HFFc6 (cell line): ENCODE results near the gene ATP7A. TPM values are rescaled to one million over a fixed set of nuclear protein-coding genes. Genes with fewer than 3 reads are reported as not detected.
A peak's percentile ranks its signal among the peaks of the same experiment; 100 is the strongest.

ENCODE experiments used
- DNase-seq: peaks from one replicate; pipeline ENCODE4 v3.0.0-alpha.2; 2018
- H3K27ac Mint-ChIP-seq: 2 replicates; pipeline ENCODE4 v1.8.0; 2020; ENCODE audit warnings: mild to moderate bottlenecking, mixed read lengths
- H3K27me3 Mint-ChIP-seq: 2 replicates; pipeline ENCODE4 v1.8.0; 2021; ENCODE audit warnings: mild to moderate bottlenecking, moderate library complexity, mixed read lengths; ENCODE audit not compliant: insufficient read depth
- H3K36me3 Mint-ChIP-seq: 2 replicates; pipeline ENCODE4 v1.8.0; 2021; ENCODE audit warnings: low read depth, mixed read lengths
- H3K4me1 Mint-ChIP-seq: 2 replicates; pipeline ENCODE4 v1.8.0; 2020; ENCODE audit warnings: low read depth, mixed read lengths
- H3K4me3 Mint-ChIP-seq: 2 replicates; pipeline ENCODE4 v1.8.0; 2020; ENCODE audit warnings: mild to moderate bottlenecking, moderate library complexity, mixed read lengths
- H3K9me3 Mint-ChIP-seq: 2 replicates; pipeline ENCODE4 v1.8.0; 2020; ENCODE audit warnings: mild to moderate bottlenecking, mixed read lengths
- total RNA-seq, 6 experiments: library from RNA; stranded (reverse); fragmentation: NEBNext Ultra II Directional; extraction: Animal tissue kit (Norgen Biotek cat#: 25700); gene quantifications; 2 replicates in 1 of 6; 3 replicates in 5 of 6; pipeline ENCODE4 v1.2.3, GENCODE V29; 2021
- TF ChIP-seq, protein P1 (sequence below): fragments of 200-600 bp; sonication (generic); IDR thresholded peaks from 2 replicates; pipeline ENCODE4 v1.5.0; 2021; ENCODE audit warnings: antibody characterized with exemption, mild to moderate bottlenecking

ATP7A gene
- total RNA-seq, 6 experiments from 2014 or later = 7.8 to 10.1 (median 8.9) TPM

- Mint-ChIP-seq H3K9me3 (no peaks in the 10 kb centered on the region), H3K27ac (no peak overlapping the region), H3K4me1 (no peaks in the 10 kb centered on the region), H3K27me3 (no peaks in the 10 kb centered on the region), H3K4me3 (no peak overlapping the region), H3K36me3 (no peaks in the 10 kb centered on the region)
- TF ChIP-seq, protein P1, sequence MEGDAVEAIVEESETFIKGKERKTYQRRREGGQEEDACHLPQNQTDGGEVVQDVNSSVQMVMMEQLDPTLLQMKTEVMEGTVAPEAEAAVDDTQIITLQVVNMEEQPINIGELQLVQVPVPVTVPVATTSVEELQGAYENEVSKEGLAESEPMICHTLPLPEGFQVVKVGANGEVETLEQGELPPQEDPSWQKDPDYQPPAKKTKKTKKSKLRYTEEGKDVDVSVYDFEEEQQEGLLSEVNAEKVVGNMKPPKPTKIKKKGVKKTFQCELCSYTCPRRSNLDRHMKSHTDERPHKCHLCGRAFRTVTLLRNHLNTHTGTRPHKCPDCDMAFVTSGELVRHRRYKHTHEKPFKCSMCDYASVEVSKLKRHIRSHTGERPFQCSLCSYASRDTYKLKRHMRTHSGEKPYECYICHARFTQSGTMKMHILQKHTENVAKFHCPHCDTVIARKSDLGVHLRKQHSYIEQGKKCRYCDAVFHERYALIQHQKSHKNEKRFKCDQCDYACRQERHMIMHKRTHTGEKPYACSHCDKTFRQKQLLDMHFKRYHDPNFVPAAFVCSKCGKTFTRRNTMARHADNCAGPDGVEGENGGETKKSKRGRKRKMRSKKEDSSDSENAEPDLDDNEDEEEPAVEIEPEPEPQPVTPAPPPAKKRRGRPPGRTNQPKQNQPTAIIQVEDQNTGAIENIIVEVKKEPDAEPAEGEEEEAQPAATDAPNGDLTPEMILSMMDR = peak; percentile 40
- no peak for DNase-seq
These were observed 36.1 kb downstream of the ATP7A start for GRCh38 chrX:77946571-77946970.

DNA sequence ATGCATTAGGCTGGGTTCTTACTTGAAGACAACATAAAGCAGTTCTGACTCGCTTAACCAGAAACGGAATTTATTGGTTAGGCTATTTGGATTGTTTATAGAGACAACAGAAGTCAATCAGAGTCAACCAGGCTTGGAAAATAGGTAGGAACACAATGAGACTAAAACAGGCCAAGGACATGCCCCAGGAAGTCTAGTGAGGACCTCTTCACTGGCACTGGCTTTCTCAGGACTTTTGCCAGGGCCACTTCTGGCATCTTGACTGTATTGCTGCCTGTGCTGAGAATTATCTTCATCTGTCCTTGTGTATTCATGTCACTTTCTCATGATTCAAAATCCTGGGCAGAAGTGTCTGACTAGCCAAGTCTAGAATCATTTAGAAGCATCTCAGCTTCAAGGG, 39.3 kb downstream of the ATP7A start:
- TF ChIP-seq, protein P1 = no peak
- no peaks in the 10 kb centered on the region for H3K9me3 Mint-ChIP-seq
- DNase-seq = no peak
- no peak overlapping the region for H3K27ac Mint-ChIP-seq
- peaks cover 11% of the 10 kb centered on the region for H3K4me1 Mint-ChIP-seq
- no peaks in the 10 kb centered on the region for H3K36me3 Mint-ChIP-seq
- H3K27me3 Mint-ChIP-seq = no peaks in the 10 kb centered on the region
- H3K4me3 Mint-ChIP-seq = no peak overlapping the region

GRCh38 chrX:77952173-77952572, 41.7 kb downstream of the ATP7A start:
- DNase-seq = no peak
- Mint-ChIP-seq H3K4me1 (peaks cover 11% of the 10 kb centered on the region), H3K9me3 (no peaks in the 10 kb centered on the region), H3K27me3 (no peaks in the 10 kb centered on the region), H3K36me3 (no peaks in the 10 kb centered on the region), H3K4me3 (no peak overlapping the region), H3K27ac (no peak overlapping the region)
- TF ChIP-seq, protein P1 = no peak

DNA sequence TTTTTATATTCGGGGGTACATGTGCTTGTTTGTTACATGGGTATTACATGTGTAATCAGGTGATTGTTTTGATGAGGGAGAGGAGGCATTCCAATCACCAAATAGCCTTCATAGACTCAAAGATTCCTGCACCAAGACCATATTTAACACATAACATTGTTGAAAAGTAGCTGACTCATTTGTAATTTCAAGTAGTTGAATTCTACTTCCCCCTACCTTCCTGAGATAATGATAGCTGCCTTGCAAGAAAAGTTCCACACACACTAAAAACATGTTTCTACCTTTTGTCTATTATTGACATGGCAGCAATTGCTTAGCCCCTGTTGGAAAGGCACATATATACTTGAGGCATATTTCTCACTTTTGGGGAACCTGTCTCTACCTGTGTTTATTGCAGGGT, 42.8 kb downstream of the ATP7A start:
- Mint-ChIP-seq H3K27me3 (no peaks in the 10 kb centered on the region), H3K4me3 (peak overlapping the region; percentile 47; the same call in 1 of the 2 replicates), H3K4me1 (peaks cover 11% of the 10 kb centered on the region), H3K27ac (peak overlapping the region; percentile 83), H3K36me3 (no peaks in the 10 kb centered on the region), H3K9me3 (peaks cover 3% of the 10 kb centered on the region; the same call in 1 of the 2 replicates)
- no peak for DNase-seq
- TF ChIP-seq, protein P1 = no peak

GRCh38 chrX:77953708-77954107, 43.2 kb downstream of the ATP7A start:
- Mint-ChIP-seq H3K36me3 (no peaks in the 10 kb centered on the region), H3K27ac (peak overlapping the region; percentile 83), H3K9me3 (peaks cover 3% of the 10 kb centered on the region; the same call in 1 of the 2 replicates), H3K4me3 (peak overlapping the region; percentile 47; the same call in 1 of the 2 replicates), H3K4me1 (peaks cover 11% of the 10 kb centered on the region), H3K27me3 (no peaks in the 10 kb centered on the region)
- peak; percentile 53 for DNase-seq
- TF ChIP-seq, protein P1 = no peak

- DNase-seq = no peak
- Mint-ChIP-seq H3K27ac (no peak overlapping the region), H3K4me1 (peaks cover 22% of the 10 kb centered on the region), H3K36me3 (no peaks in the 10 kb centered on the region), H3K9me3 (peaks cover 3% of the 10 kb centered on the region; the same call in 1 of the 2 replicates), H3K27me3 (no peaks in the 10 kb centered on the region), H3K4me3 (no peak overlapping the region)
- TF ChIP-seq, protein P1 = no peak
These were observed 50.1 kb downstream of the ATP7A start for GRCh38 chrX:77960567-77960966.
